HG02610 (cell line): ENCODE results near the gene DGLUCY.
"Not testable (repeated sequence)": the region's sequence is repeated elsewhere in the genome, so short reads cannot be mapped to it uniquely, and the experiment has no call there.

Experiments used
- ATAC-seq: cut with Tn5 transposase; IDR thresholded peaks from one replicate; pipeline ENCODE4 v1.9.1; 2021; ENCODE audit warnings: mild to moderate bottlenecking, moderate library complexity; ENCODE audit not compliant: unreplicated experiment

DGLUCY gene, protein sequence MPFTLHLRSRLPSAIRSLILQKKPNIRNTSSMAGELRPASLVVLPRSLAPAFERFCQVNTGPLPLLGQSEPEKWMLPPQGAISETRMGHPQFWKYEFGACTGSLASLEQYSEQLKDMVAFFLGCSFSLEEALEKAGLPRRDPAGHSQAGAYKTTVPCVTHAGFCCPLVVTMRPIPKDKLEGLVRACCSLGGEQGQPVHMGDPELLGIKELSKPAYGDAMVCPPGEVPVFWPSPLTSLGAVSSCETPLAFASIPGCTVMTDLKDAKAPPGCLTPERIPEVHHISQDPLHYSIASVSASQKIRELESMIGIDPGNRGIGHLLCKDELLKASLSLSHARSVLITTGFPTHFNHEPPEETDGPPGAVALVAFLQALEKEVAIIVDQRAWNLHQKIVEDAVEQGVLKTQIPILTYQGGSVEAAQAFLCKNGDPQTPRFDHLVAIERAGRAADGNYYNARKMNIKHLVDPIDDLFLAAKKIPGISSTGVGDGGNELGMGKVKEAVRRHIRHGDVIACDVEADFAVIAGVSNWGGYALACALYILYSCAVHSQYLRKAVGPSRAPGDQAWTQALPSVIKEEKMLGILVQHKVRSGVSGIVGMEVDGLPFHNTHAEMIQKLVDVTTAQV

DNA sequence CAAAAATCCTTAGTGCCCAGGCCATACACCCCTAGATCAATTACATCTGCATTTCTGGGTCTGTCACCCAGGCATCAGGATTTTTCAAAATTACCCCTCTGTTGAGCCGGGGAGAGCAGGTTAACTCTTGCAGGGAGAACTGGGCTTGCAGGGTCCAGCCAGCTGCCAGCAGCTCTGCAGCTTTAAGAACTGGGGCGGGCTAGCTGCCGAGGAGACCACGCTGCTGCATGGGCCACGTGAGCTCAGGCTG lies at the start of gene DGLUCY:
Gene DGLUCY, plus strand, starts transcription at position 245 of the 250 bp plus-strand sequence. CDS start 46,222 bp downstream, outside the sequence.
- ATAC-seq, result peak; percentile 53

DNA sequence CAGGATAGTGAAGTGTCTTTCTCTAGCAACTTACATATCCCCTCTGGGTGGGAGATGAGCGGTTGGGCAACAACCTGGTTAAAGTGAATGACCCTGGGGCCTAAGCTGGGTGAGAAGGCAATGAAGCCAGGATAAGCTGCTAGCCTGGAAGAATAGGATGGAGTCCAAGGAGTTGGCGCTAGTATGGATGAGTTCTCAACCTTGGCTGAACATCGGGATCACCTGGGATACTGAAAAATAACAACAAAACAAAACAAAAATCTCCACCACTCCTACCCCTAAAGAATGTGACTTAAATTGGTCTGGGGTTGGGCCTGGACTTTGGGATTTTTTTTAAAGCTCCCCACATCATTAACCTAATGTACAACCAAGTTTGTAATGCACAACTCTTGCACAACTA lies 48.6 kb upstream of the DGLUCY start:
- ATAC-seq, result no peak

DNA sequence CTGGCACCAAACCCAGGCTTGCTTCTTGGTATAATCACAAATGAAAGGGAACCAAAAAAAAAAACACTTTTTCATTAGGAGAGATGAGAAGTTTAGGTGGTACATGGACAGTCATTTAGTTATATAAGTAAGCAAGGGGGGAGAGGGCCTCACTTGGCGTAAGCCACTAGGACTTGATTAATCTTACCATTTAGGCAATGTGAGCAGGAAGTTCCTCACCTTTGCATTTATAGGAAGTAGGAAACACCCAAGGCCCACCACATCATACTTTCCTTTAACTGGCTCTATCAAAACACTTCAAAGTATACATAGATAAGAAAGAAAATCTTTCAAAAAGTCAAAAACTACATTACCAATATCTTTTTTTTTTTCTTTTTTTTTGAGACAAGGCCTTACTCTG lies 46.7 kb upstream of the DGLUCY start:
- ATAC-seq, result no peak

DNA sequence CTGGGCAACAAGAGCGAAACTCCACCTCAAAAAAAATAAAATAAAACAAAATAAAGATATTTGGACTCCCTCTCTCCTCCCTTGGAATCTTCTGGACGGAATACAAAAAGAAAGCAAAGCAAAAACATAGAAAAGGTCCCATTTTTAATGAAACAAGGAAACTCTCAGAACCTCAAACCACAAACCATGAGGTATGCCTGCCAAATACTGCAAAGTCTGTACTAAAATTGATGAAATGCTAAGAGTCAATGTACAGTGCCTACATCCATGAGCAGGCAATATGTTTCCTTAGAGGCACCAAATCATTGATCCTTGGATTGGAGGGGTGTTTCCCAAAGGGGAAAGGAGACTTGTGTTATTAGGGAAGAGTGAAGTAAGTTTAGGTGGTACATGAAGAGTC lies 45.2 kb upstream of the DGLUCY start:
- ATAC-seq, result no peak

- ATAC-seq, result no peak
Measured at GRCh38 chr14:91070572-91070971, 43.3 kb upstream of the DGLUCY start.

DNA sequence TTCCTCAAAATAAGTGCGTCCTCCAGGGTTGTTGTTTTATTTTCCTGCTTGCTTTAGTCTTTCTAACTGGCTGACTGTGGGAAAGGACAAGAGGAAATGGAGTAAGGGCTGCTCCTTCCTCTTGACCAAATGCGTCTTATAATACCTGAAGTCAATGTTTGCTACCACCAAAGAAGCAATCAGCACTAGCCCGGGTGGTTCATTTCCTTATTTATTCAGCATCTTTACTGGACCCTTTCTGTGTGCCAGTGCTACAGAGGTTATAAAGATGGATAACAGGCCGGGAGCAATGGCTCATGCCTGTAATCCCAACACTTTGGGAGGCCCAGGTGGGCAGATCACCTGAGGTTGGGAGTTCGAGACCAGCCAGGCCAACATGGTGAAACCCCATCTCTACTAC lies 38.3 kb upstream of the DGLUCY start:
- no peak for ATAC-seq

GRCh38 chr14:91078095-91078737 lies 35.7 kb upstream of the DGLUCY start:
- peak; percentile 92 for ATAC-seq

GRCh38 chr14:91080071-91080470 lies 33.8 kb upstream of the DGLUCY start:
- no peak for ATAC-seq

DNA sequence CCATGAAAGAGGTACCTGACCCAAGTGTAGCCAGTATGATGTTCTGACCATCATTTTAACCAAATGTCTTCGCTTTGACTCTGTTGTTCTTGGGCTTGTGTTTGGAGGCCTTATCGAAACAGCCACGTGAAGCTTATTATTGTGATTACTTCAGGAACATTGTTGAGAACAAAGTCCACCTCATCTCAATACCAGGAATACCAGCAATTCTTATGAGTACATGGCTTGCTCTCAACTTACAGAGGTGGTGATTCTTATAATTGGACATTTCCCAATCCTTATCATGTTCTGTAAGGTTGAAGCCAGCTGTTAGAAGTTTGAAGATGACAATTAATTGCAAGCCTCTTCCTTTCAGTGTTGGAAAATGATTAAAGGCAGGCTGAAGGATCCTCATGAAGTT lies 31.6 kb upstream of the DGLUCY start:
- no peak for ATAC-seq

- ATAC-seq, result no peak
Measured at GRCh38 chr14:91084516-91084915, 29.4 kb upstream of the DGLUCY start.

DNA sequence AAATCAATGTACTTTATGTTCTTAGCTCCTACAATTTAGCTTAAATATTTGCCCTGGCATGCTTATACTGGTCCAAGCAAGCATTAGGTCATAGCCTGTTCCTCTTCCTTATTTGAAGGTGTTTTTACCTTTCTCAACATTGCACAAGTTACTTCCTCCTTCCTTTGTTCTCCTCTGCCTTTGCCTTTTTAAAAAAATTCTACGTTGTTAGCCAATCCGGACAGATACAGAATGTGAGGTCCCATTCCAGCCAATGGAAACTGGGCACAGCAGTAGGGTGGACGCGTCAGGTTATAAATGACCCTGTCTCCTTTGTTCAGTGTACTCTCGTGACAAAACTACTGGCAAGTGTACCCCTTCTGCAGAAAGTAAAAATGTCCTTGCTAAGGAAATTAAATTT lies 26.4 kb upstream of the DGLUCY start:
- not testable (repeated sequence) for ATAC-seq

DNA sequence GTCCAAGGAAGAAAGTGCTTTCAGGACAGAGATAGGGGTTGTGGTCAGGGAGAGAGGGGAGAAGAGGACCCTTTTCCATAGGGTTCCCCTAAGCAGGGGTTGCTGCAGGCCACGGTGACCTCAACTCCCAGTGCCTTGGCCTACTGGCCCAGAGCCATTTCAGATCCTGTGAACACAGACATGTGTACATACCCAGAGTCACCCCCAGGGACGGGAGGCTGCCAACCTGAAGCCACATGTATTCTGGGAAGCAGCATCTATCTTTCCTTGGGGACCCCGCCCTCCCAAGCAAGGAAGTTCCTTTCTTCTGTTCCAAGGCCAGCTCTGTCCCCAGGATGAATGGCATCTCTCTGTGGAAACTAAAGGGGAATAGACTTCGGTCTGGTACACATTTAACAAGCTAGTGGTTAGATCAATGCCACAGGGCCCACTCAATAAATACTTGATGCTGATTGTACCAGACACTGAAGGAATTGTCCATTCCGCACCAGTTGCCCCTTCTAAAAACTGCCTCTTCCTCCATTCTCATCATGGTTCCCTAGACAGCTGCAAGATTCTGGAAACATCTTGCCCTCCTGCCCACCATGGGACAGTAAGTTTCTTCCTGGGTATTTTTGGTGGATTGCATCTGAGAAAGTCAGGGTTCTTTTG lies 25.2 kb upstream of the DGLUCY start:
- no peak for ATAC-seq

GRCh38 chr14:91089958-91090535 lies 23.8 kb upstream of the DGLUCY start:
- ATAC-seq, result peak; percentile 39

- ATAC-seq, result no peak
Measured at GRCh38 chr14:91090743-91091142, 23.1 kb upstream of the DGLUCY start.

GRCh38 chr14:91092073-91092472 lies 21.8 kb upstream of the DGLUCY start:
- ATAC-seq, result no peak

- ATAC-seq, result not testable (repeated sequence)
Measured at GRCh38 chr14:91093743-91094472, 20.0 kb upstream of the DGLUCY start.

DNA sequence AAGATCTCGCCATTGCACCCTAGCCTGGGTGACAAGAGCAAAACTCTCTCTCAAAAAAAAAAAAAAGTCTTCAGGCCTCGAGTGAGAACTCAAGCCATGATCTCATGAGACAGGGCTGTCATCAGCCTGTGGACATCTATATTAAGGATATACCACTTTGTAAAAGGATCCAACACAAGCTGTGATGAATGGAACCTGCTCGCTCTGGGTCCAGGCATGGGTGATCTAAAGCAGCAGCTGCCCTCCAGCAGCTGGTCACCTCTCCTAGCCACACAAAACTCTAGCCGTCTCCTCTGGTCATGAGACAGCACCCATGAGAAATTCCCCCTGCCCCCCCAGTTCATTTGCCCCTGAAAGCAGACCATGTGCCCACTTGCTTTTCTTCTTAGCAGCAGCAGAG lies 19.1 kb upstream of the DGLUCY start:
- no peak for ATAC-seq

GRCh38 chr14:91095178-91095577 lies 18.7 kb upstream of the DGLUCY start:
- no peak for ATAC-seq

GRCh38 chr14:91097657-91098056 lies 16.2 kb upstream of the DGLUCY start:
- ATAC-seq, result not testable (repeated sequence)

GRCh38 chr14:91098591-91098990 lies 15.3 kb upstream of the DGLUCY start:
- ATAC-seq, result no peak

- no peak for ATAC-seq
Measured at GRCh38 chr14:91100102-91100501, 13.8 kb upstream of the DGLUCY start.
